Raji (cell line): Measurements from ENCODE around the gene SMIM35.
A peak's percentile ranks its signal among the peaks of the same experiment; 100 is the strongest.

Source experiments
- POLR2A ChIP-seq: IDR thresholded peaks from 2 replicates; pipeline ENCODE4 v1.6.1; 2011; ENCODE audit warnings: low read depth, low read length, control low read depth; ENCODE audit not compliant: insufficient read depth

Gene SMIM35

GRCh38 chr11:117999354-117999993 is 87.3 kb downstream of the SMIM35 start:
- no peak for TF ChIP-seq POLR2A

- no peak for TF ChIP-seq POLR2A
Observed at GRCh38 chr11:117998664-117999353, 88.0 kb downstream of the SMIM35 start.

- no peak for TF ChIP-seq POLR2A
Observed at GRCh38 chr11:117997823-117998579, 88.8 kb downstream of the SMIM35 start.

- no peak for TF ChIP-seq POLR2A
Observed at GRCh38 chr11:117997406-117997805, 89.4 kb downstream of the SMIM35 start.

- no peak for TF ChIP-seq POLR2A
Observed at GRCh38 chr11:117996058-117996457, 90.7 kb downstream of the SMIM35 start.

- TF ChIP-seq POLR2A, result no peak
Observed at GRCh38 chr11:117995472-117995871, 91.3 kb downstream of the SMIM35 start.

GRCh38 chr11:117993988-117994745 is 92.6 kb downstream of the SMIM35 start:
- TF ChIP-seq POLR2A, result no peak

GRCh38 chr11:117992620-117993019 is 94.1 kb downstream of the SMIM35 start:
- no peak for TF ChIP-seq POLR2A

- TF ChIP-seq POLR2A, result no peak
Observed at GRCh38 chr11:117992136-117992535, 94.6 kb downstream of the SMIM35 start.

- TF ChIP-seq POLR2A, result no peak
Observed at GRCh38 chr11:117989351-117990102, 97.2 kb downstream of the SMIM35 start.

GRCh38 chr11:117986981-117987574 is 99.7 kb downstream of the SMIM35 start:
- no peak for TF ChIP-seq POLR2A

GRCh38 chr11:117985953-117986887 is 100.5 kb downstream of the SMIM35 start, which contains the start of gene IL10RA:
Gene IL10RA (plus strand): TSS chr11:117986394. CDS start chr11:117986468, 74 bp downstream.
- peak; percentile 97 for TF ChIP-seq POLR2A

GRCh38 chr11:117984476-117984875 is 102.3 kb downstream of the SMIM35 start:
- no peak for TF ChIP-seq POLR2A

GRCh38 chr11:117983163-117983475 is 103.6 kb downstream of the SMIM35 start:
- TF ChIP-seq POLR2A, result no peak

- TF ChIP-seq POLR2A, result no peak
Observed at GRCh38 chr11:117980720-117981119, 106.0 kb downstream of the SMIM35 start.
